HG03066 (cell line): Measurements from ENCODE around the gene PRIMA1.

ENCODE experiments used
- ATAC-seq: cut with Tn5 transposase; IDR thresholded peaks from one replicate; pipeline ENCODE4 v1.9.1; 2021; ENCODE audit warnings: low read depth; ENCODE audit not compliant: unreplicated experiment

PRIMA1 gene

DNA sequence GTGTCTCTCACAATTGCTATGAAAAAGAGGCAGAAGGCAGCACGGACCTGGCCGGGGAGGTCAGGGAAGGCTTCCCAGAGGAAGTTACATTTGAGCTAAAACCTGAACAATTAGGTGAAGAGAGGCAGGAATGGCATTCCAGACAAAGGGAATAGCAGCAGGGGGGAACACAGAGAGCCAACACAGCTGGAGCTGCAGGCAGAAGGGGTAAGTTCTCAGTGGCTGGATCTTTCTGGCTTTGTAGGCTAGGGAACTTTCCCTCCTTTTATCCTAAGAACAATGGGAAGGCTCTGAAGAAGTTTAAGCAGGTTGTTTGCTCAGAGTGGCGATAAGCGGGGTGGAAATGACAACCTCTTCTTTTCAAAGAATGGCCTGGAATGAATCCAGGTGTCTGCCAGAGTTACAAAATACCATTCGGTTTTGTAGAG, 100.0 kb downstream of the PRIMA1 start:
- ATAC-seq: no peak

DNA sequence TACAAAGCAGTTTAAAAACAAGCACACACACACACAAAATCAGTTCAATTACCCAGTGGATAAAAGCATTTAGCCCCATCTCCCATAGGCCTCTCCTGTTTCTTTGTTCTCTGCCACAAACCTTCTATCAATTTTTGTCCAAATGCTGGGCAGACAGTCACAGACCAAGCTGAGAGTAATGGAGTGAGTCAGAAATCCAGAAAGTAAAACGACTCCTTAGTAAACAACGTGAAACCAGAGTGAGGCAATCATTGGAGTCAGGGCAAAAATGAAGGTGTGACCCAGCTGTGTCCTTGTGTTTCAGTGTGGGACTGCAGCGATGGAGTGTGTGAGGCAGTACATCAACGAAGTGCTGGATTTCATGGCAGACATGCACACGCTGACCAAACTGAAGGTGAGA, 102.0 kb downstream of the PRIMA1 start:
- ATAC-seq: no peak

DNA sequence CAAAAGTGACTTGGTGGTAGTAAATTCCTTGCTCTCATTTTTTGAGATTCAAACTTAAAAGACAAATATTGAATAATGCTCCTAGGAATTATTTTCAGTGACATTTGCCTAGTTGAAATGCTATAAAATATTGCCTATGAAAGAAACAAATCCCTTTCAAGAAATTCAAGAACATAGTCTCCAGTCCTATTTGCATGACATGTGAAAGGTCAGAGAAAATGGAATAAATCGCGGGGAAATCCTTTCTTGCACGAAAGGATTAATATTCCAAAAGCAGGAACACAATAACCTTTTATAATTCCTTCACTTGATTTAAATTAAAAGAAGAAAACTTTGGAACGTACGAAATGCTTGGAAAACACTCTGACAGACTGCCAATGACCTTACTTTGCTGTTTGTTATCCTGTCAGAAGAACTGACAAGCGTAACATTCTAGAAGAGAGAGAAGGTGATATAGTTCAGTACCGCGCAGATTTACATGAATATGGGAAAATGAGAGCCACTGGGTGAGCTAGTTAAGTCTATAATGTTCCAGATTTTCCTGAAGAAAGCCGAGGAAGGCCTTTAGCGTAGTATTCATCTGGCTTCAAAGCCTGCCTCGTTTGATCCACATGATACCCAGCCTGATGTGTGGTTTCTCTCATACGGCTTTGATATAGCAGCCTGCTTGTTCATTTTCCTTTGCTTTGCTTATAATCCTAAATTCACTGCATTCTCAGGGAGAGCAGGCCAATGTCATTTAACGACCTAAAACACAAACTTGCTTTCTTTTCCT, 103.0 kb downstream of the PRIMA1 start:
- ATAC-seq: no peak

- no peak for ATAC-seq
Observed at GRCh38 chr14:93683226-93683625, 105.1 kb downstream of the PRIMA1 start.

- ATAC-seq: no peak
Observed at GRCh38 chr14:93682459-93682858, 105.8 kb downstream of the PRIMA1 start.

DNA sequence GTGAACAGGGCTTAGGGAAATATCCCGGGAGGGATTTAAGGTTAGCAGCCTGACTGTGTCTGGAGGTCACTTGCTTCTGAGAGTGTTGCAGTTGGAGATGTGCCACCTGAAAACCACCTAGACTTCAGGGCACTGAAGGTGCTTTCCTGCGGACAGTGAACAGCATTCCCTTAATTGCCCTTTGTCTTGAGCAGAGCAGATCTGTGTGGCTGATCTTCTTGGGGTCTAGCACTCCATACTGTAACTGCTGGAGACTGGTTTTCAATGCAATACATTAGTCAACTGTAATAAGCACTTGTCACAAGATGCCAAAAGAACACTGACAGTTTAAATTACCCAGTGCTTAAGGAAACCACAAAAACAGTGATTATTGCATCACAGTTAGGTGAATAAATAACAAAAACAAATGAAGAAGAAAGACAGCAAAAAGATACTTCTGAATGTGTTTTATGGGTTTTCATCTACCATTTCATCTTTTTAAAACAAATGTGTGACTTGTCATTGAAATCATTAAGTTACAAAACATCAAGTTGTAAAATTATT, 111.8 kb downstream of the PRIMA1 start:
- no peak for ATAC-seq

- no peak for ATAC-seq
Observed at GRCh38 chr14:93675651-93676050, 112.6 kb downstream of the PRIMA1 start.

DNA sequence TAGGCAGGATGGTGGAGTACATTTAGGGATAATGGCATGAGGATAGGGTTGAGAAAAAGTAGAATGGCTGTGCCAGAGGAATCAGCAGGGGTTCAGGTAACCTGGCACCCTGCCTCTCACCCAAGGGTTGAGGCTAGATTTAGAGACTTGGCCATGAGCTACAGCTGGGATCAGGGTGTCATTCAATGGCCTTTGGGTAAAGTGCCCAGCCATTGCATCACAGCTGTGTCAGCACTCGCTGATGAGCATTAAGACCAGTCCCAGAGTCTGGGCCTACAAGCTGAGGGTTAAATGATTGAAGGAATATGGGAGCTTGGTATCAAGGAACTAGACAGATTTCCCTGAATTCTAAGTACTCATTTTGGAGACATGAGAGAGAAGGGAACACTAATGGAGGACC, 113.9 kb downstream of the PRIMA1 start:
- no peak for ATAC-seq

DNA sequence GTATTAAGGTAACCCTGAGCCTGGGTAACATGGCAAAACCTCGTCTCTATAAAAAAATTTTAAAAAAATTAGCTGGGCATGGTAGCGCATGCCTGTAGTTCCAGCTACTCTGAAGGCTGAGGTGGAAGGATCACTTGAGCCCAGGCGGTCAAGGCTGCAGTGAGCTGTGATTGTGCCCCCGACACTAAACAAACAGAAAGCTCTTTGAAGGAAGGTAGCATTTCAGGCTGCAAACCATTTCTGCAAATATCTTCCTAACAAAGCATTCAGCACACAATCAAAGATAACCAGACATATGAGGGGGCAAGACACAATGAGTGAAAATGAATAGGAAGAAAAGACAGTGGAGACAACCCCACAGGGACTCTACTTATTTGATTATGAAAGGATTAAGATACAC, 118.7 kb downstream of the PRIMA1 start:
- ATAC-seq: no peak
